HG03520 (cell line): ENCODE data around the gene TMEM61.

ENCODE experiments used
- ATAC-seq: cut with Tn5 transposase; IDR thresholded peaks from one replicate; pipeline ENCODE4 v1.9.1; 2021; ENCODE audit warnings: mild to moderate bottlenecking, moderate library complexity; ENCODE audit not compliant: unreplicated experiment

The TMEM61 gene

DNA sequence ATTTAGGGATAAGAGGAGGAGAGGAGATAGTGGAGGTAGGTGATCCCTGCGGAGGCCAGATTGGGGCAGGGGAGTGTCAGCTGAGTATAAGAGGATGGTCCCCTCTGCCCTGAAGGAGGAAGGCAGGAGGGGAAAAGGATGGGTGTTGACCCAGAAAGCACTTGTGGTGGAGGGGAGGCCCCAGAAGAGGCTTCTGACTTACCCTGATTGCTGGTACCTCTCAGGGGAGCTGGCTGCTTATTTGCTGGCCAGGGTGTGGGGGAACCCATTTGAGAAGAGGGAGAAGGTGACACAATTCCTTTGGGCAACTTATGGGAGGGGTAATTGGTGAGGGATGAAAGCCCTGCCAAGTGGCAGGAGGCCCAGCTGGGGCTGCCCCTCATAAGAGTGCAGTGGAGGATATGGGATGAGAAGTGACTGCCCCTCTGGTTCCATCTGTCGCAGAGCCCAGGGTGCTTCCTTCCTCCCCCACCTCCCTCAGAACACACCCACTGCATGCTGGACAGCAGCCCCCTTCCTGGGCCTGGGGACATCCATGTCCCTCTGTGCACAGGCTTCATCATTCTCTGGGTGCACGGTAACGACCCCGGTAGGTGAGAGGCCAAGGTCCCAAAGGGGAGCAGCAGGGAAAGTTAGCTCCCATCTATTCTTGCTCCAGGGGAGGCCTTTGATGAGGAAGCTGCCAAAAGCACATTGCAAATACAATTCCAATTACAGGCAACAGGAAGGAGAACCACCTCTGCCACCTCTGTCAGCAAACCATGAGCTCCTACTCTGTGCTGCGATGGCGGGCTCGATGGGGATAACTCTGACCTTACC is 57.5 kb downstream of the TMEM61 start:
- no peak for ATAC-seq

GRCh38 chr1:55038552-55038838 is 58.1 kb downstream of the TMEM61 start:
- no peak for ATAC-seq

DNA sequence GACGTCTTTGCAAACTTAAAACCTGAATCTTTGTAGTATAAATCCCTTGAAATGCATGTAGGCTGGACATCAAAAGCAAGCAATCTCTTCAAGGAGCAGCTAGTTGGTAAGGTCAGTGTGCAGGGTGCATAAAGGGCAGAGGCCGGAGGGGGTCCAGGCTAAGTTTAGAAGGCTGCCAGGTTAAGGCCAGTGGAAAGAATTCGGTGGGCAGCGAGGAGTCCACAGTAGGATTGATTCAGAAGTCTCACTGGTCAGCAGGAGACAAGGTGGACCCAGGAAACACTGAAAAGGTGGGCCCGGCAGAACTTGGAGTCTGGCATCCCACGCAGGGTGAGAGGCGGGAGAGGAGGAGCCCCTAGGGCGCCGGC is 58.5 kb downstream of the TMEM61 start:
- ATAC-seq = no peak

GRCh38 chr1:55039342-55040082 is 59.1 kb downstream of the TMEM61 start, which contains the start of gene PCSK9:
Gene PCSK9, plus strand, starts transcription at chr1:55039548. Its CDS starts 290 bp downstream, at chr1:55039838.
- ATAC-seq = no peak

DNA sequence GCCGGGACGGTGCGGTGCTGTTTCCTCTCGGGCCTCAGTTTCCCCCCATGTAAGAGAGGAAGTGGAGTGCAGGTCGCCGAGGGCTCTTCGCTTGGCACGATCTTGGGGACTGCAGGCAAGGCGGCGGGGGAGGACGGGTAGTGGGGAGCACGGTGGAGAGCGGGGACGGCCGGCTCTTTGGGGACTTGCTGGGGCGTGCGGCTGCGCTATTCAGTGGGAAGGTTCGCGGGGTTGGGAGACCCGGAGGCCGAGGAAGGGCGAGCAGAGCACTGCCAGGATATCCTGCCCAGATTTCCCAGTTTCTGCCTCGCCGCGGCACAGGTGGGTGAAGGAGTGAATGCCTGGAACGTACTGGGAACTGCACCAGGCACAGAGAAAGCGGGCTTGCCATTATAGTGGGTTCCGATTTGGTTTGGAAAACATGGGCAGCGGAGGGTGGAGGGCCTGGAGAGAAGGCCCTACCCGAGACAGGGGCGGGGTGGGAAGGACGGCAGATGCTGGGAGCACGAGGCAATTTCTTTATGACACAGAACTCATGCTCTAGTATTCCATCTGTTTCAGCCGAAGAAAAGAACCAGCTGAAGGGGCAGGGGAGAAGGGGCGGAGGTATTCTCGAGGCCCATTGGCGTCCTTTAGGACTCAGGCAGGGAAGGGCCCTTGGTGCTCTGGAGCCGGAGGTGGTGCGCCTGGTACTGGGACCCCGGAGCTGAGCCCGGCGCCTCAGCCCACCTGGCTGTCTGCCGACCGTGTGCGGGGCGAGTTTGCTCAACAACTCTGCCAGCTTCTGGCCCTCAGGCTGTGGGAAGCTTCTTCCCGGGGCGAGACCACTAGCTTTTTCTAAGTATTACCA is 59.9 kb downstream of the TMEM61 start:
- ATAC-seq = no peak

DNA sequence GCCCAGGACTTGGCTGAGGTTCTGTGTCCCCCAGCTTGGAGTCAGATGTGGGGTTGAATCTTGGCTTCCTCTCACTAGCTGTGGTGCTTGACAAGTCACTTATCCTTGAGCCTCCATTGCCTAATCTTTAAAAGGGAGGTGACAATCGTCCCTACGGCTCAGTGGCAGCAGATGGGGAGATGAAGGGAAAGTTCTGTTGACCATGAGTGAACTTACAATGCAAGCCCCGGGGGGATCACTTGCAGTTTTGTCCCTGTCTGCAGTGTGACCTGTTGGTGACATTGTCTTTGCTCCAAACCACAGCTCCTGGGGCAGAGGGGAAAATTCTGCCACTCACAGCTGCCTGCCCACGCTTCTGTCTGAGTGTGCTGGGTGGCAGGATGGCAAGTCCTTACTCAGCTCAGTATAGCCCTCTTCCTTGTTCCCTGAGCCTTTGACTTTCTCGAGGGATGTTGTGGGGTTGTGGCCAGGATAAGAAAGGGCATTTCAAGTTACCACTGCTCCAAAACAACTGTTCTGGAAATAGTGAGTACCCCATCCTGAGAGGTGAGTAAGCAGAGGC is 60.6 kb downstream of the TMEM61 start:
- no peak for ATAC-seq

- ATAC-seq = no peak
Observed at GRCh38 chr1:55041613-55042012, 61.2 kb downstream of the TMEM61 start.
